Activated naive CD8-positive, alpha-beta T cell treated with anti-CD3 and anti-CD28 coated beads, Interleukin-2, amount 50 U/mL, for 24 hours (primary cell): Measurements from ENCODE around the gene PI3.

ENCODE experiments used
- ATAC-seq: fragments of 150-1000 bp; cut with Tn5 transposase; one replicate; pipeline ENCODE4 v1.10.0; 2021
- DNase-seq: peaks from one replicate; pipeline ENCODE4 v3.0.0; 2021
- H3K27ac Mint-ChIP-seq: one replicate; pipeline ENCODE4 v1.8.0; 2021; ENCODE audit warnings: mild to moderate bottlenecking, mixed read lengths
- H3K27me3 Mint-ChIP-seq: one replicate; pipeline ENCODE4 v1.8.0; 2021; ENCODE audit warnings: mixed read lengths
- H3K36me3 Mint-ChIP-seq: one replicate; pipeline ENCODE4 v1.8.0; 2021; ENCODE audit warnings: low read depth, mixed read lengths
- H3K4me1 Mint-ChIP-seq: one replicate; pipeline ENCODE4 v1.8.0; 2021; ENCODE audit warnings: mixed read lengths
- H3K4me3 Mint-ChIP-seq: one replicate; pipeline ENCODE4 v1.8.0; 2021; ENCODE audit warnings: mild to moderate bottlenecking, moderate library complexity, mixed read lengths
- H3K9me3 Mint-ChIP-seq: one replicate; pipeline ENCODE4 v1.8.0; 2021; ENCODE audit warnings: mixed read lengths

PI3 gene

DNA sequence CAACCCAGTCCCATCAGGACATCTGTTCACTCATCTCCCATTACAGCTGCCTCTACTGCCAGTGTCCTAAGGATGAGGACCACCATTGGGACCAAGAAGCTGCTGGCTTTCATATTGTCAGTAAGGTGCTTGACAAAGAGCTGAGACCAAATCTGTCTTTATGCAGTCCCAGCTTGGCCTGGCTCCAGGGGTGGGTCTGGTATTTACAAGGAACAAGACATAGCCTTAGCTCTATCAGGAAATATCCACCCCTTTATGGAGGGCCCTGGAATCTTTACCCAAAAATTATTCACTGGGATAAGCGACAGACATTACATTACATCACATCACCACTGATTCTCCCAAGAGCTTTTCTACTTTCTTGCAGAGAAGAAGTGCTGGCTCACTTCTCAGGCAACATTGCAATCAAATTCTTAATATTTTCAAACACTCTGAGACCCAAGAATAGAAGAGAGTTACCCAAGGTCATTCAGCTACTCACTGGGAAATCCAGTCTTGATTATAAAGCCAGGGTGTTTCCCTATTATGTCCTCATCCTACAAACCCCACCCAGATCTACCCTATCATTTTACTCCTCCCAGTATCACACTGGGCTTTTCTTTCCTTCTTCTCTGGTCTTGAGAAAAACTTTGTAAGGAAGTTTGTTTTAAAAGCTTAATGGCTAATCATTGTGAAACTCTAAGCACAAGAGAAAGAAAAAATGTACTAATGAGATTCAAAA lies 11.5 kb upstream of the PI3 start:
- H3K36me3 Mint-ChIP-seq: peaks cover 4% of the 10 kb centered on the region
- H3K4me3 Mint-ChIP-seq: no peak overlapping the region
- peaks cover 36% of the 10 kb centered on the region for H3K9me3 Mint-ChIP-seq
- ATAC-seq (no peak), DNase-seq (no peak)
- H3K4me1 Mint-ChIP-seq: no peaks in the 10 kb centered on the region
- peaks cover 52% of the 10 kb centered on the region for H3K27me3 Mint-ChIP-seq
- no peak overlapping the region for H3K27ac Mint-ChIP-seq

DNA sequence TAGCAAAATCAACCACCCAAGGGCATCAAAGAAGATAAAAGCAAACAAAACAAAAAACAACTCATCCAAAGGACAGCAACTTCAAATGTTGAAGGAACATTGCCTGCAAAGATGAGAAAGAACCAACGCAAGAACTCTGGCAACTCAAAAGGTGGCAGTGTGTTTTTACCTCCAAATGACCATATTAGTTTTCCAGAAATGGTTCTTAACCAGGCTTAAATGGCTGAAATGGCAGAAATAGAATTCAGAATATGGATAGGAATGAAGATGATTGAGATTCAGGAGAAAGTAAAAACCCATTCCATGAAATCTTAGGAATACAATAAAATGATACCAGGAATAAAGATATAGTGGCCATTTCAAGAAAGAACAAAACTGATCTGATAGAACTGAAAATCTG lies 9.8 kb upstream of the PI3 start:
- H3K9me3 Mint-ChIP-seq: peaks cover 21% of the 10 kb centered on the region

DNA sequence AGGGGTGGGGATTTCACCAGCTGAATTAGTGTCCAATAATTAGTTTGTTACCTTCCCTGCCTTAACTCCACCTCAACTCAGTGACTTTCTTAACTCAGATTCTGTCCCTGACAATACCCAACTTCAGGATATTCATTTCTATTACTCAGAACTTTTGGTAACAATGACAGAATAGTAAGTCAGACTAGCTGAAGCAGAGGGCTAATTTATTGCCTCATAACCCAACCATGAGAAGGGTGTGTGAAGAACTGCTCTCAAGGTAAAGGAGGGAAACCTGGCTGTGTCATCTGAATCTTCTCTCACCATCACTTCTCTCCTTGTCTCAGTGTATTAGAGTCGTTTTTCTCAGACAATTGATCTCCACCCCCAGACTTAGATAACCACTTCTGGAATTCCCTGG lies 1.2 kb upstream of the PI3 start:
- DNase-seq (no peak), ATAC-seq (no peak)
- no peak overlapping the region for H3K27ac Mint-ChIP-seq
- H3K4me3 Mint-ChIP-seq: no peak overlapping the region
- H3K36me3 Mint-ChIP-seq: no peaks in the 10 kb centered on the region
- H3K9me3 Mint-ChIP-seq: no peaks in the 10 kb centered on the region
- peaks cover 19% of the 10 kb centered on the region for H3K27me3 Mint-ChIP-seq
- no peaks in the 10 kb centered on the region for H3K4me1 Mint-ChIP-seq

More for the DNA sequence above, 9.8 kb upstream of the PI3 start:
- DNase-seq (no peak), ATAC-seq (no peak)
- no peak overlapping the region for H3K27ac Mint-ChIP-seq
- H3K4me3 Mint-ChIP-seq: no peak overlapping the region
- H3K27me3 Mint-ChIP-seq: peaks cover 52% of the 10 kb centered on the region
- H3K36me3 Mint-ChIP-seq: no peaks in the 10 kb centered on the region
- H3K4me1 Mint-ChIP-seq: no peaks in the 10 kb centered on the region

DNA sequence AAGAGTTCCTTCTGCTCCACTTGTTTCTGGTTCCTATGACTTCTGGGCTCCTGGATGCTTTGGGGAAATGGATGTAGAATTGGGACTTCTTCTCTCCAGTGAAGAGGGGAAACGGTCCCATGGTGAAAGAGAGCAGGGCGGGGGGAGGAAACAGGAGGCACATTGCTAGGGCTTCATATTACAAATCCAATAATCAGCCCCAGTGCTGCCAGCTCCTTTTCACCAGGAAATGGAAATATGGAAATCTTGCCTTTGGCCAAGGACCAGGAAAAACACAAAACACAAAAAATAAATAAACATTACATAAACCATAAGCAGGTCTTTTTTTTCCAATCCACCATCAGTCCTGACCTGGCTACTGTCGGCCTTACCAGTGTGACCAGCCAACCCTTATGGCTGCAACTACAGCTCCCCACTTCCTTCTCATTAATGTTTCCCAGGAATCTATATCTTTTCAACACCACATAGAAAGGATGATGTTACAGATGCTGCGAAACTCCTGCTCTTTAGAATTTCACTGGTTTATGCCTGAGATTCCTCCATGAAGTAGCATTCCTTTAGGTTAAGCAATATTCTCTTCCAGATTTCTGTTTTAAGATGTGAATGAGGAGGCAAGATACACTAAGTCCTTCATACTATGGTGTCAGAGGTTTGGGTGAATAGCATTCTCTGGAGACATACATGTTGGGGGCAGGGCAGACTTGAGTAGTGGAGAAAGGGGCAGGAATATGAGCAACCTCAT lies 2.0 kb downstream of the PI3 start:
- Mint-ChIP-seq H3K27ac (no peak overlapping the region), H3K27me3 (peaks cover 4% of the 10 kb centered on the region), H3K36me3 (no peaks in the 10 kb centered on the region), H3K4me3 (no peak overlapping the region), H3K9me3 (no peaks in the 10 kb centered on the region), H3K4me1 (no peaks in the 10 kb centered on the region)
- DNase-seq: no peak
- ATAC-seq: no peak

DNA sequence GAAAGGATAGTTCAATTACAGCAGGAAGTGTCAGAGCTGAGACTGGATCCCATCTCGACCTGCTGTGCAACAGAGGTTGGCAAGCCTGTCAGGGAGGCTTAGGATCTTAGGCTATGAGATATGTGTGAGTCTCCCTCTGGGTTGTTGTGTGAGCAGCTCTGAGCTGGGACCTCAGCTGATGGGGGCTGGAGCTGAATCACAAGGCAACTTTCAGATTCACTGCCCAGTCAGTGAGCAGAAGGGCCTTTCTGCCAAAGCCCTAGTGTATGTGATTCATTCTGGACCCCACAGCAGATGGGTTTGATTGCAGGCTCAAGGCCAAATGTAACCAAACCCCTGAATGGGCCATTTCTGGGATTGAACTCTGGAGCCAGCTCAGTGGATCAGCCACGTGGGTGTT lies 4.5 kb downstream of the PI3 start:
- DNase-seq: no peak
- Mint-ChIP-seq H3K9me3 (no peaks in the 10 kb centered on the region), H3K27ac (no peak overlapping the region), H3K36me3 (no peaks in the 10 kb centered on the region), H3K4me1 (no peaks in the 10 kb centered on the region), H3K4me3 (no peak overlapping the region), H3K27me3 (peaks cover 4% of the 10 kb centered on the region)
- no peak for ATAC-seq

DNA sequence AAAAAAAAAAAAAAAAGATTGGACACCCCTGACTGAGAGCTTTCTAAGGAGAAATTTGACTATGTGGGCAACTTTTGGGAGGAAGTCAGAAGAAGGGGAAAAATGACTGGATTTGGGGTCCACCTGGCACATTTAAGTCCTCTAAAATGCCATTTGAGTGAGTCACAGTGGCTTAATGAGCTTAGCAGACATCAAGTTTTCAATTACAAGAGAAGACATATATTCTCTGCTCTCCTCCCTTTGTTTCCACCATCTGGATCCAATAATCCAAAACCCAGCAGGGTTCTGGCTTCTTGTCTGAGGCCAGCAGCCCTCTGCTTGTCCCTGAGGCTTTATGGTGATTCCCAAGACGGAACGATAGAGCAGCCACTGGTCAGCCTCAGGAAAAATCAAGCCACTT lies 6.9 kb downstream of the PI3 start:
- Mint-ChIP-seq H3K4me3 (no peak overlapping the region), H3K27ac (no peak overlapping the region), H3K9me3 (no peaks in the 10 kb centered on the region), H3K36me3 (no peaks in the 10 kb centered on the region), H3K27me3 (peaks cover 2% of the 10 kb centered on the region), H3K4me1 (no peaks in the 10 kb centered on the region)
- ATAC-seq (no peak), DNase-seq (no peak)

- H3K4me1 Mint-ChIP-seq: no peaks in the 10 kb centered on the region
- H3K9me3 Mint-ChIP-seq: no peaks in the 10 kb centered on the region
- H3K27me3 Mint-ChIP-seq: peaks cover 2% of the 10 kb centered on the region
- H3K27ac Mint-ChIP-seq: no peak overlapping the region
- no peak for DNase-seq
- H3K4me3 Mint-ChIP-seq: no peak overlapping the region
- H3K36me3 Mint-ChIP-seq: no peaks in the 10 kb centered on the region
- no peak for ATAC-seq
These were observed 8.4 kb downstream of the PI3 start for GRCh38 chr20:45183084-45183483.

DNA sequence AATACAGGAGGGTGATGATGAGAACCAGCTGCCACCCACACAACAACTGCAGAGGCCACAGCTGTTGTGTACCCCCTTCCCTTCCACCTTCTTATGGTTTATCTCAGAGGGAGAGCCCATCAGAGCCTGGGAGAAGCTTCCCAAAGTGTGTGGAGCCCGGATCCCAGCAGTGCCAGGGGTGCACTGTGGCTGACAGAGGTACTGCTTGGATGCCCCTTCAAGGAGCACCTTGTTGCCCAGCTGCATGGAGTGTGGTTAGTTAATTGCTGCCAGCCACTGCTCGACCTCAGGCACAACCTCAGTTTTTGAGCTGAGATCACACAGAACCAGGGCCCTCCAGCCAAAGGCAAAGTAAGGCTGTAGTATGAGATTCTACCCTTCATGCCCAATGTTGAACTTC lies 13.0 kb downstream of the PI3 start:
- Mint-ChIP-seq H3K9me3 (no peaks in the 10 kb centered on the region), H3K27me3 (peaks cover 2% of the 10 kb centered on the region), H3K27ac (no peak overlapping the region), H3K4me3 (no peak overlapping the region), H3K4me1 (no peaks in the 10 kb centered on the region), H3K36me3 (no peaks in the 10 kb centered on the region)
- ATAC-seq: no peak
- no peak for DNase-seq

- no peaks in the 10 kb centered on the region for H3K9me3 Mint-ChIP-seq
- no peaks in the 10 kb centered on the region for H3K4me1 Mint-ChIP-seq
- H3K4me3 Mint-ChIP-seq: no peak overlapping the region
- ATAC-seq: no peak
- no peak overlapping the region for H3K27ac Mint-ChIP-seq
- DNase-seq: no peak
- no peaks in the 10 kb centered on the region for H3K36me3 Mint-ChIP-seq
- peaks cover 2% of the 10 kb centered on the region for H3K27me3 Mint-ChIP-seq
These were observed 14.4 kb downstream of the PI3 start for GRCh38 chr20:45189067-45189609.

- H3K27ac Mint-ChIP-seq: no peak overlapping the region
- no peak overlapping the region for H3K4me3 Mint-ChIP-seq
- H3K4me1 Mint-ChIP-seq: no peaks in the 10 kb centered on the region
- no peak for DNase-seq
- H3K27me3 Mint-ChIP-seq: peaks cover 1% of the 10 kb centered on the region
- H3K36me3 Mint-ChIP-seq: no peaks in the 10 kb centered on the region
- no peaks in the 10 kb centered on the region for H3K9me3 Mint-ChIP-seq
- no peak for ATAC-seq
These were observed 15.2 kb downstream of the PI3 start for GRCh38 chr20:45189861-45190260.

GRCh38 chr20:45191926-45192325 lies 17.2 kb downstream of the PI3 start:
- Mint-ChIP-seq H3K27me3 (peaks cover 2% of the 10 kb centered on the region), H3K4me1 (no peaks in the 10 kb centered on the region), H3K27ac (no peak overlapping the region), H3K4me3 (no peak overlapping the region), H3K36me3 (no peaks in the 10 kb centered on the region), H3K9me3 (no peaks in the 10 kb centered on the region)
- DNase-seq (no peak), ATAC-seq (no peak)

DNA sequence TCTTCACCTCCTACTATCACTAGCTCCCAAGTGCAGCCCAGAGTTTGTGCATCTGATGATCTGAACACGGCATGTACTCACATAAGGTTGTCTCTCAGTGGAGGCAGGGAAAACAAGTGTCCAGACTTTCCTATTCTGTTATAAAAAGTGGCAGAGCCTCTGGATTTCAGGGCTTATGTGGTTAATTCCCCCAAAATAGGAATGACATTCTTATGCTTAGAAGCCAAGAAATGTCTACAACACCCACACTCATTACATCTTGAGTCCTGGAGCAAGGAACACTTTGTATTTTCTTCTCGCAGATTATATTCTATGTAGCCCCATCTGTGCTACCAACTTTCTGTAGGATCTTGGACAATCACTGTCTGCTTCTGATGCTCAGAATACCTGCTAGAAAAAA lies 18.6 kb downstream of the PI3 start:
- Mint-ChIP-seq H3K27me3 (peaks cover 2% of the 10 kb centered on the region), H3K4me1 (no peaks in the 10 kb centered on the region), H3K36me3 (no peaks in the 10 kb centered on the region), H3K27ac (no peak overlapping the region), H3K4me3 (no peak overlapping the region), H3K9me3 (no peaks in the 10 kb centered on the region)
- no peak for ATAC-seq
- DNase-seq: no peak

GRCh38 chr20:45206725-45207124 lies 32.0 kb downstream of the PI3 start, which contains the start of gene SEMG1:
SEMG1 (plus strand) TSS chr20:45207033; CDS start chr20:45207054, 21 bp downstream.
- Mint-ChIP-seq H3K4me1 (no peaks in the 10 kb centered on the region), H3K4me3 (no peak within 1 kb of the TSS), H3K27ac (no peak within 1 kb of the TSS), H3K27me3 (peaks cover 34% of the 10 kb centered on the region), H3K36me3 (no peaks in the 10 kb centered on the region), H3K9me3 (peaks cover 8% of the 10 kb centered on the region)
- ATAC-seq (no peak), DNase-seq (no peak)

DNA sequence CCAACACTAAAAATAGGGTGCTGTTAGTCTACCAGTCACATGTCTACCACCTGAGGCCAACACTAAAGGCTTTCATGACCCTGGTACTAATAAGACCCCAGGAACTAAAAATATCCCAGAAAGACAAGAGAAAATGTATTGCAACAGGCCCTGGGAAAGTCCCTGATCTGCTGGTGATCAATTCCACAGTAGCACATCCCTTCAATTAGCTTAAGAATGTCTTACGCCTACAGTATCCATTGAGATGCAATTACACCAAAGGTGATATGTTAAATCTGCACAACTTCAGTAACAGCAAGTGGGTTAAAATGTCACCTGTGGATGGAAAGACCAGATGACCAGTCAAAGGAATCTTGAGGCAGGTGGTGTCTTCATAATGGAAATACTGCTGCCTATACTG lies 35.2 kb downstream of the PI3 start:
- no peak overlapping the region for H3K4me3 Mint-ChIP-seq
- H3K9me3 Mint-ChIP-seq: no peaks in the 10 kb centered on the region
- H3K27me3 Mint-ChIP-seq: peaks cover 34% of the 10 kb centered on the region
- no peak for DNase-seq
- H3K36me3 Mint-ChIP-seq: no peaks in the 10 kb centered on the region
- ATAC-seq: no peak
- no peaks in the 10 kb centered on the region for H3K4me1 Mint-ChIP-seq
- H3K27ac Mint-ChIP-seq: no peak overlapping the region
